GM23248 (cell line): ENCODE data around the gene SEMA3D.

Experiments
- EZH2 ChIP-seq: fragments of 200-600 bp; sonication (generic); IDR thresholded peaks from 2 replicates; pipeline ENCODE4 v1.6.1; 2018; ENCODE audit warnings: antibody characterized with exemption, mild to moderate bottlenecking; ENCODE audit not compliant: insufficient read depth, poor library complexity, severe bottlenecking
- EZH2phosphoT487 ChIP-seq: fragments of 200-600 bp; sonication (generic); IDR thresholded peaks from 2 replicates; pipeline ENCODE4 v1.6.1; 2018; ENCODE audit warnings: antibody characterized with exemption, moderate library complexity, mild to moderate bottlenecking, low read depth; ENCODE audit not compliant: insufficient read depth

DNA sequence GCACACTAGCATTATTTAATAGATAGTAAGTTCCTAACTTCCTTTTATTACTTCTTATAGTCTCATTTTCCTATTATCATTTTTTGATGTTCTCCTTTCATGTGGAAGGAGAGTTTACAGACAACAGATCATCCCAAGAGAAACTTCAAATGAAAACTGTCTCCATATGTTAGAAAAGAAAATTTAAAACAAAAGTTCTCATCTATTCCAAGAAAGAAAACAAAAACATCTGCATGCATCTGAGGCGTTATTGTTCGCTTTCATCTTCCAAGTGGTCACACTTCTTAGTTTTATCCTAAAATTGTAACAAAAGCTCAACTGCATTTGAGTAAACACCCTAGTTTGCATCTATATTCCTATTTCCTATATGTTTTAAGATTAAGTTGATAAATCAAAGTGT, 126.2 kb downstream of the SEMA3D start:
- TF ChIP-seq EZH2 (no peak), EZH2phosphoT487 (no peak)
